GM20431 (cell line): ENCODE data around the gene TCF19.

Experiments
- in situ Hi-C: fragments of 300-500 bp; cut with MseI, MboI; formaldehyde crosslinking; loops from one replicate; pipeline ENCODE4 v1.15.0; 2020; ENCODE audit warnings: low sequenced_read_pairs; ENCODE audit not compliant: unreplicated experiment

TCF19 gene

GRCh38 chr6:31158140-31158862 lies at the start of gene TCF19:
TCF19 (plus strand) TSS chr6:31158589; CDS start chr6:31159470, 881 bp downstream.
- in situ Hi-C loops, result no loop called here

GRCh38 chr6:31110825-31111582 lies 47.4 kb upstream of the TCF19 start:
- in situ Hi-C loops, result no loop called here

- in situ Hi-C loops, result no loop called here
Observed at GRCh38 chr6:31111712-31112111, 46.7 kb upstream of the TCF19 start.

- in situ Hi-C loops, result no loop called here
Observed at GRCh38 chr6:31112478-31112877, 45.9 kb upstream of the TCF19 start, which contains the start of gene C6orf15. C6orf15 (minus strand) TSS chr6:31112575; CDS start chr6:31112555, 20 bp downstream.

- in situ Hi-C loops, result no loop called here
Observed at GRCh38 chr6:31113861-31114540, 44.4 kb upstream of the TCF19 start.

- in situ Hi-C loops, result no loop called here
Observed at GRCh38 chr6:31114541-31114878, 43.9 kb upstream of the TCF19 start, which contains the start of gene PSORS1C1. PSORS1C1 (plus strand) TSS chr6:31114800; CDS start chr6:31129633, 14,833 bp downstream.

GRCh38 chr6:31114970-31115849 lies 43.2 kb upstream of the TCF19 start:
- in situ Hi-C loops, result no loop called here

- in situ Hi-C loops, result no loop called here
Observed at GRCh38 chr6:31115941-31116560, 42.3 kb upstream of the TCF19 start.

GRCh38 chr6:31116661-31117385 lies 41.6 kb upstream of the TCF19 start:
- in situ Hi-C loops, result no loop called here

GRCh38 chr6:31118178-31118577 lies 40.2 kb upstream of the TCF19 start:
- in situ Hi-C loops, result no loop called here

- in situ Hi-C loops, result no loop called here
Observed at GRCh38 chr6:31120151-31120915, 38.1 kb upstream of the TCF19 start, which contains the start of gene CDSN. CDSN (minus strand) TSS chr6:31120446; CDS start chr6:31120419, 27 bp downstream.

GRCh38 chr6:31121131-31121790 lies 37.1 kb upstream of the TCF19 start:
- in situ Hi-C loops, result no loop called here

GRCh38 chr6:31122791-31123706 lies 35.3 kb upstream of the TCF19 start:
- in situ Hi-C loops, result no loop called here

- in situ Hi-C loops, result no loop called here
Observed at GRCh38 chr6:31125162-31125561, 33.2 kb upstream of the TCF19 start.

- in situ Hi-C loops, result no loop called here
Observed at GRCh38 chr6:31125586-31126363, 32.6 kb upstream of the TCF19 start.
